ENCODE data around the gene KCTD5. TPM values are rescaled to one million over a fixed set of nuclear protein-coding genes. Genes with fewer than 3 reads are reported as not detected.

Gene KCTD5
- total and polyA plus RNA-seq, 9 of the 15 experiments (the other 6 are each of a cell fraction or from before 2014, with no cell fraction given) = 0.73 to 58.3 (median 32.3) TPM

DNA sequence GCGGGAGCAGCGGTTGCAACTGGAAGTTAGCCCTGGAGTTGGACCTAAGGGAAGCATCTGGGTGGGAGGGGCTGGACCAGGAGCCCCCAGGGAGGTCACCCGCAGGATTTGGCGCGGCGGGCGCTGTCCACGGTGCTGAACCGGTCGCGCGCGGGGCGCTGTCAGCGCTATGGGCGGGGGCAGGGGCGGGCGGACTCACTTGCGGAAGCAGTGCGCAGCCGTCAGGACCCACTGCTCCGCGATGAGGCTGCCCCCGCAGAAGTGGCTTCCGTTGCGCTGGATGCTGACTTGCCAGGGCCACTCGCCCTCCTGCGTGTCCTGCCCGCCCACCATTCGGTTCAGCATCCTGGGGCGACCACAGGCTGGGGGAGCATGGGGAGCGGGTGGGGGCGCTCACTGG lies 33.2 kb downstream of the KCTD5 start (continued):
- TF ChIP-seq, protein P1, sequence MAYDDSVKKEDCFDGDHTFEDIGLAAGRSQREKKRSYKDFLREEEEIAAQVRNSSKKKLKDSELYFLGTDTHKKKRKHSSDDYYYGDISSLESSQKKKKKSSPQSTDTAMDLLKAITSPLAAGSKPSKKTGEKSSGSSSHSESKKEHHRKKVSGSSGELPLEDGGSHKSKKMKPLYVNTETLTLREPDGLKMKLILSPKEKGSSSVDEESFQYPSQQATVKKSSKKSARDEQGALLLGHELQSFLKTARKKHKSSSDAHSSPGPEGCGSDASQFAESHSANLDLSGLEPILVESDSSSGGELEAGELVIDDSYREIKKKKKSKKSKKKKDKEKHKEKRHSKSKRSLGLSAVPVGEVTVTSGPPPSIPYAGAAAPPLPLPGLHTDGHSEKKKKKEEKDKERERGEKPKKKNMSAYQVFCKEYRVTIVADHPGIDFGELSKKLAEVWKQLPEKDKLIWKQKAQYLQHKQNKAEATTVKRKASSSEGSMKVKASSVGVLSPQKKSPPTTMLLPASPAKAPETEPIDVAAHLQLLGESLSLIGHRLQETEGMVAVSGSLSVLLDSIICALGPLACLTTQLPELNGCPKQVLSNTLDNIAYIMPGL (CRISPR knock-in tag; IDR thresholded peaks at IDR 0.05) = peak; percentile 65; the same call in 1 of the 2 replicates
- TF ChIP-seq ZNF263 (CRISPR knock-in tag; IDR thresholded peaks at IDR 0.05; ENCODE audit: borderline replicate concordance) = peak; percentile 63
- TF ChIP-seq GABPA (tag; conservative IDR thresholded peaks at IDR 0.05; ENCODE audit: low read depth) = no peak
- TF ChIP-seq, protein P2, sequence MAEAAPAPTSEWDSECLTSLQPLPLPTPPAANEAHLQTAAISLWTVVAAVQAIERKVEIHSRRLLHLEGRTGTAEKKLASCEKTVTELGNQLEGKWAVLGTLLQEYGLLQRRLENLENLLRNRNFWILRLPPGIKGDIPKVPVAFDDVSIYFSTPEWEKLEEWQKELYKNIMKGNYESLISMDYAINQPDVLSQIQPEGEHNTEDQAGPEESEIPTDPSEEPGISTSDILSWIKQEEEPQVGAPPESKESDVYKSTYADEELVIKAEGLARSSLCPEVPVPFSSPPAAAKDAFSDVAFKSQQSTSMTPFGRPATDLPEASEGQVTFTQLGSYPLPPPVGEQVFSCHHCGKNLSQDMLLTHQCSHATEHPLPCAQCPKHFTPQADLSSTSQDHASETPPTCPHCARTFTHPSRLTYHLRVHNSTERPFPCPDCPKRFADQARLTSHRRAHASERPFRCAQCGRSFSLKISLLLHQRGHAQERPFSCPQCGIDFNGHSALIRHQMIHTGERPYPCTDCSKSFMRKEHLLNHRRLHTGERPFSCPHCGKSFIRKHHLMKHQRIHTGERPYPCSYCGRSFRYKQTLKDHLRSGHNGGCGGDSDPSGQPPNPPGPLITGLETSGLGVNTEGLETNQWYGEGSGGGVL (CRISPR knock-in tag; IDR thresholded peaks at IDR 0.05) = no peak
- TF ChIP-seq ZNF239 (CRISPR knock-in tag; IDR thresholded peaks at IDR 0.05) = no peak
- peak; percentile 60 for TF ChIP-seq NR2C2 (CRISPR knock-in tag; IDR thresholded peaks at IDR 0.05)
- no peak for TF ChIP-seq NR2C2 (tag; IDR thresholded peaks at IDR 0.05)
- TF ChIP-seq EHMT2 (IDR thresholded peaks at IDR 0.05) = peak; percentile 94
- no peak for TF ChIP-seq CBX5 (IDR thresholded peaks at IDR 0.05; ENCODE audit: borderline replicate concordance, low read depth)
- 0 out of 2 replicates have a peak, but pooled peaks have one; percentile 32 for TF ChIP-seq ZNF197 (CRISPR knock-in tag; IDR thresholded peaks at IDR 0.05; ENCODE audit: low read depth)
- no peak for TF ChIP-seq STAT6 (CRISPR knock-in tag; IDR thresholded peaks at IDR 0.05)
- TF ChIP-seq PHF20 (IDR thresholded peaks at IDR 0.05; ENCODE audit: partially characterized antibody) = no peak
- TF ChIP-seq ZC3H11A (IDR thresholded peaks at IDR 0.05; ENCODE audit: low read depth, low read length) = no peak
- TF ChIP-seq, protein P3, sequence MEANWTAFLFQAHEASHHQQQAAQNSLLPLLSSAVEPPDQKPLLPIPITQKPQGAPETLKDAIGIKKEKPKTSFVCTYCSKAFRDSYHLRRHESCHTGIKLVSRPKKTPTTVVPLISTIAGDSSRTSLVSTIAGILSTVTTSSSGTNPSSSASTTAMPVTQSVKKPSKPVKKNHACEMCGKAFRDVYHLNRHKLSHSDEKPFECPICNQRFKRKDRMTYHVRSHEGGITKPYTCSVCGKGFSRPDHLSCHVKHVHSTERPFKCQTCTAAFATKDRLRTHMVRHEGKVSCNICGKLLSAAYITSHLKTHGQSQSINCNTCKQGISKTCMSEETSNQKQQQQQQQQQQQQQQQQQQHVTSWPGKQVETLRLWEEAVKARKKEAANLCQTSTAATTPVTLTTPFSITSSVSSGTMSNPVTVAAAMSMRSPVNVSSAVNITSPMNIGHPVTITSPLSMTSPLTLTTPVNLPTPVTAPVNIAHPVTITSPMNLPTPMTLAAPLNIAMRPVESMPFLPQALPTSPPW (CRISPR knock-in tag; IDR thresholded peaks at IDR 0.05) = peak; percentile 77
- TF ChIP-seq PHF8 (IDR thresholded peaks at IDR 0.05; ENCODE audit: borderline replicate concordance, low read length) = no peak
- no peak for TF ChIP-seq ZNF551 (CRISPR knock-in tag; IDR thresholded peaks at IDR 0.05)
- no peak for TF ChIP-seq MCM5 (IDR thresholded peaks at IDR 0.05; ENCODE audit: low read depth)
- no peak for TF ChIP-seq RBM14 (IDR thresholded peaks at IDR 0.05; ENCODE audit: borderline replicate concordance, insufficient read depth, low read depth, low read length)
- TF ChIP-seq FOXP1 (CRISPR knock-in tag; IDR thresholded peaks at IDR 0.05) = 0 out of 2 replicates have a peak, but pooled peaks have one; percentile 51
- no peak for TF ChIP-seq ZNF79 (CRISPR knock-in tag; IDR thresholded peaks at IDR 0.05; ENCODE audit: low read depth)
- TF ChIP-seq MEIS2 (IDR thresholded peaks at IDR 0.05; ENCODE audit: partially characterized antibody) = peak; percentile 10
- TF ChIP-seq ZC3H8 (IDR thresholded peaks at IDR 0.05) = no peak
